Duodenal mucosa (tissue), 2 donors: ENCODE results near the gene FOLR3.
"Not testable (repeated sequence)": the region's sequence is repeated elsewhere in the genome, so short reads cannot be mapped to it uniquely, and the experiment has no call there.

Experiments
- H3K27ac ChIP-seq: one replicate; pipeline ENCODE4 v1.7.0; 2013; ENCODE audit warnings: low read depth, low read length
- H3K27me3 ChIP-seq, 2 donors: one replicate each; pipeline ENCODE4 v1.7.0; 2013; ENCODE audit warnings: low read length in 2 of 2, control low read depth in 1 of 2; ENCODE audit not compliant: insufficient read depth in 2 of 2, control insufficient read depth in 1 of 2
- H3K36me3 ChIP-seq, 2 donors: one replicate each; pipeline ENCODE4 v1.7.0; 2013; ENCODE audit warnings: low read length in 2 of 2, control low read depth in 1 of 2; ENCODE audit not compliant: insufficient read depth in 2 of 2, control insufficient read depth in 1 of 2
- H3K4me1 ChIP-seq, 2 donors: one replicate each; pipeline ENCODE4 v1.7.0; 2013; ENCODE audit warnings: low read length in 2 of 2, control low read depth in 1 of 2; ENCODE audit not compliant: insufficient read depth in 2 of 2, control insufficient read depth in 1 of 2
- H3K4me3 ChIP-seq, 2 donors: one replicate each; pipeline ENCODE4 v1.7.0; 2013; ENCODE audit warnings: low read length in 2 of 2, low read depth in 1 of 2
- H3K9ac ChIP-seq, 2 donors: one replicate each; pipeline ENCODE4 v1.7.0; 2013; ENCODE audit warnings: low read length in 2 of 2, low read depth in 1 of 2
- H3K9me3 ChIP-seq, 2 donors: one replicate each; pipeline ENCODE4 v1.7.0; 2013; ENCODE audit warnings: low read length in 2 of 2, control low read depth in 1 of 2; ENCODE audit not compliant: control insufficient read depth in 1 of 2

Gene FOLR3

GRCh38 chr11:72140661-72141060 lies 5.1 kb downstream of the FOLR3 start:
- Histone ChIP-seq H3K4me3 (no peak overlapping the region), H3K9me3 (no peaks in the 10 kb centered on the region), H3K27ac (no peak overlapping the region), H3K36me3 (no peaks in the 10 kb centered on the region), H3K27me3 (no peaks in the 10 kb centered on the region), H3K4me1 (no peaks in the 10 kb centered on the region), H3K9ac (no peak overlapping the region)

- no peak overlapping the region for H3K9ac ChIP-seq
- H3K27ac ChIP-seq, result no peak overlapping the region
- H3K36me3 ChIP-seq, result no peaks in the 10 kb centered on the region
- no peaks in the 10 kb centered on the region for H3K9me3 ChIP-seq
- no peaks in the 10 kb centered on the region for H3K4me1 ChIP-seq
- H3K4me3 ChIP-seq, result no peak overlapping the region
- no peaks in the 10 kb centered on the region for H3K27me3 ChIP-seq
Measured at GRCh38 chr11:72141066-72141465, 5.5 kb downstream of the FOLR3 start.

GRCh38 chr11:72142086-72142485 lies 6.6 kb downstream of the FOLR3 start:
- not testable (repeated sequence) for H3K4me3 ChIP-seq, H3K9me3 ChIP-seq, H3K36me3 ChIP-seq, H3K27ac ChIP-seq, H3K9ac ChIP-seq, H3K27me3 ChIP-seq, H3K4me1 ChIP-seq

- H3K4me3 ChIP-seq, result not testable (repeated sequence)
Measured at GRCh38 chr11:72142543-72142942, 7.0 kb downstream of the FOLR3 start.

GRCh38 chr11:72144807-72145565 lies 9.5 kb downstream of the FOLR3 start:
- H3K9ac ChIP-seq, result no peak overlapping the region

More at GRCh38 chr11:72142543-72142942, 7.0 kb downstream of the FOLR3 start:
- not testable (repeated sequence) for H3K27ac ChIP-seq, H3K9ac ChIP-seq, H3K27me3 ChIP-seq, H3K4me1 ChIP-seq, H3K9me3 ChIP-seq, H3K36me3 ChIP-seq

GRCh38 chr11:72146625-72147024 lies 11.1 kb downstream of the FOLR3 start:
- H3K27ac ChIP-seq, result no peak overlapping the region
- H3K4me3 ChIP-seq, result no peak overlapping the region
- H3K27me3 ChIP-seq, result no peaks in the 10 kb centered on the region
- H3K9ac ChIP-seq, result no peak overlapping the region
- no peaks in the 10 kb centered on the region for H3K36me3 ChIP-seq
- no peaks in the 10 kb centered on the region for H3K4me1 ChIP-seq
- H3K9me3 ChIP-seq, result no peaks in the 10 kb centered on the region

More at GRCh38 chr11:72144807-72145565, 9.5 kb downstream of the FOLR3 start:
- no peak overlapping the region for H3K4me3 ChIP-seq
- no peaks in the 10 kb centered on the region for H3K27me3 ChIP-seq
- no peak overlapping the region for H3K27ac ChIP-seq
- no peaks in the 10 kb centered on the region for H3K36me3 ChIP-seq
- no peaks in the 10 kb centered on the region for H3K9me3 ChIP-seq
- H3K4me1 ChIP-seq, result no peaks in the 10 kb centered on the region

- Histone ChIP-seq H3K4me3 (no peak overlapping the region), H3K27ac (no peak overlapping the region), H3K9me3 (no peaks in the 10 kb centered on the region), H3K9ac (no peak overlapping the region), H3K36me3 (no peaks in the 10 kb centered on the region), H3K4me1 (no peaks in the 10 kb centered on the region), H3K27me3 (no peaks in the 10 kb centered on the region)
Measured at GRCh38 chr11:72150882-72151281, 15.4 kb downstream of the FOLR3 start.

GRCh38 chr11:72153874-72154273 lies 18.3 kb downstream of the FOLR3 start:
- not testable (repeated sequence) for H3K9ac ChIP-seq, H3K27me3 ChIP-seq, H3K4me1 ChIP-seq, H3K27ac ChIP-seq, H3K4me3 ChIP-seq, H3K36me3 ChIP-seq, H3K9me3 ChIP-seq

- no peak overlapping the region for H3K27ac ChIP-seq
- H3K27me3 ChIP-seq, result peaks cover 0 to 2% of the 10 kb centered on the region in 2 donors
- no peak overlapping the region for H3K9ac ChIP-seq
Measured at GRCh38 chr11:72154816-72155215, 19.3 kb downstream of the FOLR3 start.

GRCh38 chr11:72155751-72156150 lies 20.2 kb downstream of the FOLR3 start:
- Histone ChIP-seq H3K4me1 (no peaks in the 10 kb centered on the region), H3K27ac (no peak overlapping the region), H3K9me3 (no peaks in the 10 kb centered on the region), H3K36me3 (no peaks in the 10 kb centered on the region), H3K9ac (no peak overlapping the region), H3K4me3 (no peak overlapping the region), H3K27me3 (peaks cover 0 to 2% of the 10 kb centered on the region in 2 donors)

More at GRCh38 chr11:72154816-72155215, 19.3 kb downstream of the FOLR3 start:
- H3K9me3 ChIP-seq, result no peaks in the 10 kb centered on the region
- no peaks in the 10 kb centered on the region for H3K4me1 ChIP-seq
- no peaks in the 10 kb centered on the region for H3K36me3 ChIP-seq
- H3K4me3 ChIP-seq, result no peak overlapping the region
